Measurements from ENCODE around the gene ADAMTSL4.

Gene ADAMTSL4

DNA sequence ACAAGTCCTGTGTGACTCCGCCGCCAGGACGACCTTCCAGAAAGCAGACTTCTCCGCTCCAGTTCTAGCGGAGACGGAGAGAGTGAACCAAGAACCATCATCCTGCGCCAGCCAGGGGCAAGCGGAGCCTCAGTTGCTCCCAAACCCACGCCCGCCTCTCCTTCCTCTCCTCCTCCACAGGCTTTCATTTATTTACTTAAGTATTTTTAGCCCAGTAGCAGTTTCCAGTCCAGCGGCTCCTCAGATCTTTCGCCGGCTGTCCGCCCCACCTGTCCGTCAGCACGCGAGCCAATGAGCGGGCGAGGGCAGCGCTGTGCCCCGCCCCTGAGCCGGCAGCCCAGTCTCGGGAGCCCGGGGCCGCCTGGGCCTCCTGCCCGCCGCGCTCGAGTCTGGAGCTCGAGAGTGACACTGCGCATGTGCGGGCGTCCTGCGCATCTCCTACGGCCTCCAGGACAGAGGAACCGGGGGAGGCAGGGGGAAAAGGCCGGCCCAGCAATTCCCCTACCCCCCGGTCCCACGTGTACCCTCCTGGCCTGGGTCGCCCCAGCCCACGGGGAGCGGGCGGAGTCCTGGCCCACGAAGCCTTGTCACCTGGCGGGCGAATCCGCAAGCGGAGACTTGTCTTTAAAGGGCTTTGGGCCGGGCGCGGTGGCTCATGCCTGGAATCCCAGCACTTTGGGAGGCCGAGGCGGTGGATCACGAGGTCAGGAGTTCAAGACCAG is 33.7 kb upstream of the ADAMTSL4 start, which contains the start of gene FALEC:
TSS of gene FALEC (plus strand) at position 425 of the 722 bp plus-strand sequence.
- TF ChIP-seq, protein P1, sequence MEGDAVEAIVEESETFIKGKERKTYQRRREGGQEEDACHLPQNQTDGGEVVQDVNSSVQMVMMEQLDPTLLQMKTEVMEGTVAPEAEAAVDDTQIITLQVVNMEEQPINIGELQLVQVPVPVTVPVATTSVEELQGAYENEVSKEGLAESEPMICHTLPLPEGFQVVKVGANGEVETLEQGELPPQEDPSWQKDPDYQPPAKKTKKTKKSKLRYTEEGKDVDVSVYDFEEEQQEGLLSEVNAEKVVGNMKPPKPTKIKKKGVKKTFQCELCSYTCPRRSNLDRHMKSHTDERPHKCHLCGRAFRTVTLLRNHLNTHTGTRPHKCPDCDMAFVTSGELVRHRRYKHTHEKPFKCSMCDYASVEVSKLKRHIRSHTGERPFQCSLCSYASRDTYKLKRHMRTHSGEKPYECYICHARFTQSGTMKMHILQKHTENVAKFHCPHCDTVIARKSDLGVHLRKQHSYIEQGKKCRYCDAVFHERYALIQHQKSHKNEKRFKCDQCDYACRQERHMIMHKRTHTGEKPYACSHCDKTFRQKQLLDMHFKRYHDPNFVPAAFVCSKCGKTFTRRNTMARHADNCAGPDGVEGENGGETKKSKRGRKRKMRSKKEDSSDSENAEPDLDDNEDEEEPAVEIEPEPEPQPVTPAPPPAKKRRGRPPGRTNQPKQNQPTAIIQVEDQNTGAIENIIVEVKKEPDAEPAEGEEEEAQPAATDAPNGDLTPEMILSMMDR (IDR thresholded peaks at IDR 0.05; ENCODE audit: unreplicated experiment in 3 of 3) = no peak
- H3K9me3 Mint-ChIP-seq = no peaks in the 10 kb centered on the region
- peaks cover 16% of the 10 kb centered on the region for H3K36me3 Mint-ChIP-seq (ENCODE audit: low read depth)
- H3K4me1 Mint-ChIP-seq = peaks cover 36% of the 10 kb centered on the region
- H3K27me3 Mint-ChIP-seq (ENCODE audit: low read depth) = peaks cover 4% of the 10 kb centered on the region
- H3K27ac Mint-ChIP-seq = peak within 1 kb of the TSS; percentile 84 to 95 (median 90)
- H3K4me3 Mint-ChIP-seq = peak within 1 kb of the TSS; percentile 86 to 89 (median 88)

- TF ChIP-seq, protein P1 (IDR thresholded peaks at IDR 0.05; ENCODE audit: unreplicated experiment in 3 of 3) = no peak
- Mint-ChIP-seq H3K27ac (peak overlapping the region; percentile 59 to 88 (median 80)), H3K36me3 (ENCODE audit: low read depth) (peaks cover 16% of the 10 kb centered on the region), H3K4me1 (peaks cover 36% of the 10 kb centered on the region), H3K9me3 (no peaks in the 10 kb centered on the region), H3K4me3 (peak overlapping the region; percentile 86 to 89 (median 88)), H3K27me3 (ENCODE audit: low read depth) (no peaks in the 10 kb centered on the region)
Observed at GRCh38 chr1:150516050-150516591, 33.1 kb upstream of the ADAMTSL4 start.

- Mint-ChIP-seq H3K27me3 (ENCODE audit: low read depth) (no peaks in the 10 kb centered on the region), H3K36me3 (ENCODE audit: low read depth) (peaks cover 15% of the 10 kb centered on the region), H3K27ac (peak overlapping the region; percentile 59 to 88 (median 80)), H3K9me3 (no peaks in the 10 kb centered on the region), H3K4me3 (peak overlapping the region; percentile 86 to 89 (median 88)), H3K4me1 (peaks cover 40% of the 10 kb centered on the region)
- TF ChIP-seq, protein P1 (IDR thresholded peaks at IDR 0.05; ENCODE audit: unreplicated experiment in 3 of 3) = no peak
Observed at GRCh38 chr1:150516616-150517015, 32.6 kb upstream of the ADAMTSL4 start.

DNA sequence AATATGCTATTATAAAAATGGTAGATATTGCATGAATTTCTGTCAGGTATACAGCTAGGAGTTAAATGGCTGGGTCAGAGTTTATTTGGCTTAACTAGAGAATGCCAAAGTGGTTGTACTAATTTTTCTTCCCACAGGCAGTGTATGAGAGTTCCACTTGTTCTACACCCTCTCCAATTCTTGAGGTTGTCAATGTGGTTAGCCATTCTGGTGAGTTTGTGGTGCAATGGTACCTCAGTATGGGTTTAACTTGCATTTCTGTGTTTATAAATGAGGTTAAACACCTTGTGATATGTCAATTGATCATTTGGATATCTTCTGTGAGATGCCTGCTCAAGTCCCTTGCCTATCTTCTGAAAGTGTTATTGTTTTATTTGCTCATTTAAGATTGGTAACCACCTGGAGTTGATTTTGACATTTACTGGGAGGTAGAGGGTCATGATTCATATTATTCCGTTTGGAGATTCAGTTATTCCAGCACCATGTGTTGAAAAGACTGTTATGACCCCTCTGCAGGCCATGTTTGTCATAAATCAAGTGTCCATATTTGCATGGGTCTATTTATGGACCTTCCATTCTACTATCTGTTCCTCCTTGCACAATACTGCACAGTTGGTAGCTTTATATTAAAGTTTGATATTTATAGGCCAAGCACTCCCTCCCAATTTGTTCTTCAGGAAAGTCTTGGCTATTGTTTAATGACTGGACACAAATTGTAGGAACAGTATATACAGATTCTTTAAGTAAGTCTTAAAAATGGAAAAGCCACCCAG is 27.8 kb upstream of the ADAMTSL4 start:
- peaks cover 10% of the 10 kb centered on the region for H3K4me1 Mint-ChIP-seq
- H3K36me3 Mint-ChIP-seq (ENCODE audit: low read depth) = no peaks in the 10 kb centered on the region
- no peak overlapping the region for H3K27ac Mint-ChIP-seq
- no peaks in the 10 kb centered on the region for H3K9me3 Mint-ChIP-seq
- H3K4me3 Mint-ChIP-seq = peak overlapping the region in 1 of 3 experiments; percentile 48
- TF ChIP-seq, protein P1 (IDR thresholded peaks at IDR 0.05; ENCODE audit: unreplicated experiment in 3 of 3) = no peak
- no peaks in the 10 kb centered on the region for H3K27me3 Mint-ChIP-seq (ENCODE audit: low read depth)

GRCh38 chr1:150525348-150525747 is 23.9 kb upstream of the ADAMTSL4 start:
- no peak overlapping the region for H3K4me3 Mint-ChIP-seq
- H3K27me3 Mint-ChIP-seq (ENCODE audit: low read depth) = no peaks in the 10 kb centered on the region
- no peak overlapping the region for H3K27ac Mint-ChIP-seq
- no peaks in the 10 kb centered on the region for H3K36me3 Mint-ChIP-seq (ENCODE audit: low read depth)
- H3K4me1 Mint-ChIP-seq = peaks cover 13% of the 10 kb centered on the region
- TF ChIP-seq, protein P1 (IDR thresholded peaks at IDR 0.05; ENCODE audit: unreplicated experiment in 3 of 3) = no peak
- no peaks in the 10 kb centered on the region for H3K9me3 Mint-ChIP-seq
